NCI-H128 (cell line): ENCODE data around the gene POLA1.
"Not testable (repeated sequence)": the region's sequence is repeated elsewhere in the genome, so short reads cannot be mapped to it uniquely, and the experiment has no call there.

Experiments
- DNase-seq: peaks from one replicate; lab custom pipeline; 2025; ENCODE audit not compliant: unreplicated experiment; lab: John Stamatoyannopoulos, UW

The POLA1 gene

GRCh38 chrX:24693453-24694202 lies at the start of gene POLA1:
POLA1 (plus strand) TSS chrX:24693918; CDS start chrX:24693962, 44 bp downstream.
- peak; percentile 86 for DNase-seq

- no peak for DNase-seq
Observed at GRCh38 chrX:24646006-24646405, 47.7 kb upstream of the POLA1 start.

- DNase-seq = peak; percentile 45
Observed at GRCh38 chrX:24646745-24647182, 47.0 kb upstream of the POLA1 start.

- DNase-seq = peak; percentile 74
Observed at GRCh38 chrX:24647257-24648058, 46.3 kb upstream of the POLA1 start, which contains the start of gene PCYT1B. PCYT1B (minus strand) TSS chrX:24647347; CDS start chrX:24647105, 242 bp downstream.

- no peak for DNase-seq
Observed at GRCh38 chrX:24648495-24648894, 45.2 kb upstream of the POLA1 start.

GRCh38 chrX:24651783-24652182 lies 41.9 kb upstream of the POLA1 start:
- DNase-seq = no peak

GRCh38 chrX:24655679-24656078 lies 38.0 kb upstream of the POLA1 start:
- not testable (repeated sequence) for DNase-seq

- no peak for DNase-seq
Observed at GRCh38 chrX:24657671-24658386, 35.9 kb upstream of the POLA1 start.

- DNase-seq = no peak
Observed at GRCh38 chrX:24658421-24658820, 35.3 kb upstream of the POLA1 start.

- DNase-seq = no peak
Observed at GRCh38 chrX:24659106-24659505, 34.6 kb upstream of the POLA1 start.

GRCh38 chrX:24659646-24660045 lies 34.1 kb upstream of the POLA1 start:
- DNase-seq = no peak

GRCh38 chrX:24661292-24661691 lies 32.4 kb upstream of the POLA1 start:
- no peak for DNase-seq

GRCh38 chrX:24662352-24662751 lies 31.4 kb upstream of the POLA1 start:
- no peak for DNase-seq

GRCh38 chrX:24668111-24668510 lies 25.6 kb upstream of the POLA1 start:
- DNase-seq = no peak

GRCh38 chrX:24672701-24673190 lies 21.0 kb upstream of the POLA1 start:
- DNase-seq = no peak

- no peak for DNase-seq
Observed at GRCh38 chrX:24673424-24673823, 20.3 kb upstream of the POLA1 start.

GRCh38 chrX:24676403-24677024 lies 17.2 kb upstream of the POLA1 start:
- DNase-seq = no peak

GRCh38 chrX:24682739-24683432 lies 10.8 kb upstream of the POLA1 start:
- DNase-seq = no peak

GRCh38 chrX:24684048-24684447 lies 9.7 kb upstream of the POLA1 start:
- no peak for DNase-seq

GRCh38 chrX:24692305-24692704 lies 1.4 kb upstream of the POLA1 start:
- DNase-seq = no peak
